ENCODE measurements around the gene SLC6A13. TPM values are rescaled to one million over a fixed set of nuclear protein-coding genes. Genes with fewer than 3 reads are reported as not detected.

The SLC6A13 gene
- total RNA-seq, 1 experiment from 2014 or later = not detected

DNA sequence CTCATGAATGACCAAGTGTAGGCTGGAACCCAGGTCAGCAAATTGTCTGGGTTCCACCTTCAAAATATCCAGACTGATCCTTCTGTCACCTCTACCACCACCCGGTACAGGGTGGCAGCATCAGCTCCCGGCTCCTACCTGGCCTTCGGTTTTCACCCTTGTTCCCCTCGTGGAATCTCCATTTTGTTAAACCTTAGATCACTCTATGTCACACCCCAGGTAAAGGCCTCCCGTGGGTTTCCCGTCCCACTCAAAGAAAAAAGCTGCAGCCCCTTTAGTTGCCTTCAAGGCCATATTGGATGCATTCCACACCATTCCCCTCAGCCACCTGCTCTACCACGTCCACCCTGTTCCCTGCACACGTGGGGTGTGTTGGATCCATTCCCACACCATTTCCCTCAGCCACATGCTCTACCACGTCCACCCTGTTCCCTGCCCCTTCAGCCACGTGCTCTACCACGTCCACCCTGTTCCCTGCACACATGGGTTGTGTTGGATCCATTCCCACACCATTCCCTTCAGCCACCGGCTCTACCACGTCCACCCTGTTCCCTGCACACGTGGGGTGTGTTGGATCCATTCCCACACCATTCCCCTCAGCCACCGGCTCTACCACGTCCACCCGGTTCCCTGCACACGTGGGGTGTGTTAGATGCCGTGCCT lies 23.8 kb downstream of the SLC6A13 start:
- no peak for DNase-seq
- H3K4me3 ChIP-seq = no peak overlapping the region
- H2AFZ ChIP-seq = no peak overlapping the region
- POLR2A ChIA-PET (ENCODE audit: unreplicated experiment) = no interaction called here
- no peaks in the 10 kb centered on the region for H3K4me1 ChIP-seq (replicated peaks; ENCODE audit: insufficient read depth)
- no peaks in the 10 kb centered on the region for H3K79me2 ChIP-seq (ENCODE audit: low read depth)
- no peaks in the 10 kb centered on the region for H3K9me2 ChIP-seq (ENCODE audit: insufficient read depth)
- CTCF ChIA-PET = no interaction called here
- no peaks in the 10 kb centered on the region for H3K36me3 ChIP-seq (ENCODE audit: low read depth)
- intact Hi-C loops (cut with micrococcal nuclease; ENCODE audit: unreplicated experiment) = no loop called here
- peaks cover 18% of the 10 kb centered on the region for H3K9me3 ChIP-seq (ENCODE audit: insufficient read depth, low read depth)
- H3K4me2 ChIP-seq = no peak overlapping the region
- no TSS peak for BruUV-seq (replicated peaks)
- TF ChIP-seq EZH2 (IDR thresholded peaks at IDR 0.05; ENCODE audit: low read depth) = no peak
- TF ChIP-seq, protein P1, sequence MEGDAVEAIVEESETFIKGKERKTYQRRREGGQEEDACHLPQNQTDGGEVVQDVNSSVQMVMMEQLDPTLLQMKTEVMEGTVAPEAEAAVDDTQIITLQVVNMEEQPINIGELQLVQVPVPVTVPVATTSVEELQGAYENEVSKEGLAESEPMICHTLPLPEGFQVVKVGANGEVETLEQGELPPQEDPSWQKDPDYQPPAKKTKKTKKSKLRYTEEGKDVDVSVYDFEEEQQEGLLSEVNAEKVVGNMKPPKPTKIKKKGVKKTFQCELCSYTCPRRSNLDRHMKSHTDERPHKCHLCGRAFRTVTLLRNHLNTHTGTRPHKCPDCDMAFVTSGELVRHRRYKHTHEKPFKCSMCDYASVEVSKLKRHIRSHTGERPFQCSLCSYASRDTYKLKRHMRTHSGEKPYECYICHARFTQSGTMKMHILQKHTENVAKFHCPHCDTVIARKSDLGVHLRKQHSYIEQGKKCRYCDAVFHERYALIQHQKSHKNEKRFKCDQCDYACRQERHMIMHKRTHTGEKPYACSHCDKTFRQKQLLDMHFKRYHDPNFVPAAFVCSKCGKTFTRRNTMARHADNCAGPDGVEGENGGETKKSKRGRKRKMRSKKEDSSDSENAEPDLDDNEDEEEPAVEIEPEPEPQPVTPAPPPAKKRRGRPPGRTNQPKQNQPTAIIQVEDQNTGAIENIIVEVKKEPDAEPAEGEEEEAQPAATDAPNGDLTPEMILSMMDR (conservative IDR thresholded peaks at IDR 0.05) = no peak
- H3K27me3 ChIP-seq (ENCODE audit: insufficient read depth, low read depth) = peaks cover 95% of the 10 kb centered on the region
- no peaks in the 10 kb centered on the region; the same call in 1 of the 2 replicates for H3F3A ChIP-seq (ENCODE audit: insufficient read depth, low read depth)
- no peak overlapping the region for H3K27ac ChIP-seq
- H4K20me1 ChIP-seq (ENCODE audit: insufficient read depth) = no peaks in the 10 kb centered on the region

DNA sequence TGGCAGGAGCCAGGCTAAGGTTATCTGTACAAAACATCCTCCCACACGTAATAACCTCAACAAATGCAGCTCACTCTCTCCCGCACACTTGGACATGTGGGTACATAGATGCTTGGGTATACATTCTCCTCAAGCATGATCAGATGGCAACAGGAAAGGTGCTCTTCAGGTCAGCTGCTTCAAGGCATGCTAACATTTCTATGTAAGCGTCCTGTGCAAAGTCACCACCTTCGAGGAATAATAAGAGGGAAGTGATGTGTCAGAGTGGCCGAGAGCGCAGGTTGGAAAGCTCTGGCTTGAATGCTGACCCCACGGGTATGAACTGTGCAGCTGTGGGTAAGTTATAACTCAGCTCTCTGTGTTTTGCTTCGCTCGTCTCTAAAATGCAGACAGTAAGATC lies 24.5 kb downstream of the SLC6A13 start:
- Histone ChIP-seq H3K4me1 (replicated peaks; ENCODE audit: insufficient read depth) (no peaks in the 10 kb centered on the region), H3K9me3 (ENCODE audit: insufficient read depth, low read depth) (peaks cover 18% of the 10 kb centered on the region), H4K20me1 (ENCODE audit: insufficient read depth) (no peaks in the 10 kb centered on the region), H3K27ac (no peak overlapping the region), H3K79me2 (ENCODE audit: low read depth) (no peaks in the 10 kb centered on the region), H3K9me2 (ENCODE audit: insufficient read depth) (no peaks in the 10 kb centered on the region), H3K36me3 (ENCODE audit: low read depth) (no peaks in the 10 kb centered on the region), H2AFZ (no peak overlapping the region), H3K4me3 (no peak overlapping the region), H3K4me2 (no peak overlapping the region), H3K27me3 (ENCODE audit: insufficient read depth, low read depth) (peaks cover 95% of the 10 kb centered on the region), H3F3A (ENCODE audit: insufficient read depth, low read depth) (no peaks in the 10 kb centered on the region)
- ChIA-PET CTCF (no interaction called here), POLR2A (ENCODE audit: unreplicated experiment) (no interaction called here)
- no TSS peak for BruUV-seq (replicated peaks)
- intact Hi-C loops (cut with micrococcal nuclease; ENCODE audit: unreplicated experiment) = no loop called here
- no peak for DNase-seq
- TF ChIP-seq, protein P1 (conservative IDR thresholded peaks at IDR 0.05) = no peak

DNA sequence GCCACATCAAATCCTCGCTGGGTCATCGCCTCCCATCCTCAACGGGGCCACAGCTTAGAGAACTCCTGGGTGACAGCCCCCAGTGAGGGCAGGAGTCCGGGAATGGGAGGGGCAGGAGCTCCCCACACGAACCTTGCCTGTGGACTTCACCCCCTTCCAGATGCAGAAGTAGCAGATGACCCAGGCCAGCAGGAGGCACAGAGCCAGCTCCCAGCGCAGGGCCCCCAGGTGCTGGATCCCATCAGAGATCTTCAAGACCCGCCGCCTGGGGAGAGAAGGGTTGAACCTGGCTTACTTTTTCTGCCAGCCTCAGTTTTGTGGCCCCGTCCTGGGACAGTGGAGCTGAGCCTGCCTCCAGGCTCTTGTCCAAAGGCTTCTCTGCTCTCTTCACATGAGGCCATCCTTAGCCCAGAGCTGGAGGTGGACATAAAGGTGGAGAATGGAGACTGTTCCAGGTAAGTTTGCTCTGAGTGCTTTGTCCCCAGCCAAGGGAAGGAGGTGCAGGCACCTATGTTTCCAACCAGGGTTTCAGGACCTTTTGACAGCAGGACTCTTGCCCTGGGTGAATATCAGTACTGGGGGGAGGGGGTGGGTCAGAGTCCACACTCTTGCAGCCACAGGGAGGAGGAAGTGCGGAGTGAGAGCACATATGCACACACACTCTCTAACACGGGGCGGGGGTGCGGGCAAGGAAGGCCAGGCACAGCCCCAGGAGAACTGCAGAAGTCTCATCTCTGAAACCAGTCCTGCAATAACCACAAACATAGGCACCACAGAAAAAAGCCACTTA lies 25.4 kb downstream of the SLC6A13 start:
- H4K20me1 ChIP-seq (ENCODE audit: insufficient read depth) = no peaks in the 10 kb centered on the region
- no peak for TF ChIP-seq EZH2 (IDR thresholded peaks at IDR 0.05; ENCODE audit: low read depth)
- TF ChIP-seq, protein P1 (conservative IDR thresholded peaks at IDR 0.05) = no peak
- no peak for DNase-seq
- no peaks in the 10 kb centered on the region for H3F3A ChIP-seq (ENCODE audit: insufficient read depth, low read depth)
- POLR2A ChIA-PET (ENCODE audit: unreplicated experiment) = no interaction called here
- H3K36me3 ChIP-seq (ENCODE audit: low read depth) = no peaks in the 10 kb centered on the region
- H3K27ac ChIP-seq = no peak overlapping the region
- no peak overlapping the region for H2AFZ ChIP-seq
- BruUV-seq (replicated peaks) = no TSS peak
- H3K4me2 ChIP-seq = no peak overlapping the region
- H3K27me3 ChIP-seq (ENCODE audit: insufficient read depth, low read depth) = peaks cover 95% of the 10 kb centered on the region
- CTCF ChIA-PET = no interaction called here
- no peaks in the 10 kb centered on the region for H3K9me2 ChIP-seq (ENCODE audit: insufficient read depth)
- intact Hi-C loops (cut with micrococcal nuclease; ENCODE audit: unreplicated experiment) = no loop called here
- no peak overlapping the region for H3K4me3 ChIP-seq
- no peaks in the 10 kb centered on the region for H3K79me2 ChIP-seq (ENCODE audit: low read depth)
- H3K4me1 ChIP-seq (replicated peaks; ENCODE audit: insufficient read depth) = no peaks in the 10 kb centered on the region
- peaks cover 18% of the 10 kb centered on the region for H3K9me3 ChIP-seq (ENCODE audit: insufficient read depth, low read depth)

Data from PC-9 (cell line).